GM15510 (cell line): ENCODE results near the gene SUGCT.

Source experiments
- POLR2A ChIP-seq: IDR thresholded peaks from 3 replicates; pipeline ENCODE4 v1.6.1; 2011; ENCODE audit warnings: borderline replicate concordance; ENCODE audit not compliant: insufficient read length; ENCODE audit errors: extremely low read depth

The SUGCT gene

GRCh38 chr7:40621592-40621998 lies 486.8 kb downstream of the SUGCT start:
- TF ChIP-seq POLR2A = no peak

DNA sequence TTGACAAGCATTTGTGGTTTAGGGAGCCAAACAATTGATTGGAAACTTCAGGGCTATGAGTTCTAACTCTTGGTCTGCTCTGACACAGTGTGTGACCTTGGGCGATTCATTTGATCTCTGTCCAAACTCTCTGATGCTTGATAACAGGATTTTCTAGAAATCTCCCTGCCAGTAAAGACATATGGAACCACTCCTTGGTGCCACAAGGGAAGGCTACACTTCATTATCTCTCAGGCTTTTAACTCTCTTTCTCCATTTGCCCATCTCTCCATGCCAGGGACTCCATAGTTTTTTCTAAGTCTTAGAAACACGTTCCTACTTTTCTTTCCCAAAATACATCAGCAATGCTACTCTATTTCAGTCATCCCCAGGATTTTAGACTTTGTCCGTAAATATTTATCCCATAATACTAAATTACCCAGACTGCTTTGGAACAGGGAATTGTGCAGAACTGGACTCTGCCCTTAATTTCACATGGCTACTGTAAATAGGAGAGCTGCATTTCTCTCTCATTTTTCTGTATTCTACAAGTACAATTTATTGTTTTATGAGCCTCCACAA lies 488.2 kb downstream of the SUGCT start:
- TF ChIP-seq POLR2A = no peak

DNA sequence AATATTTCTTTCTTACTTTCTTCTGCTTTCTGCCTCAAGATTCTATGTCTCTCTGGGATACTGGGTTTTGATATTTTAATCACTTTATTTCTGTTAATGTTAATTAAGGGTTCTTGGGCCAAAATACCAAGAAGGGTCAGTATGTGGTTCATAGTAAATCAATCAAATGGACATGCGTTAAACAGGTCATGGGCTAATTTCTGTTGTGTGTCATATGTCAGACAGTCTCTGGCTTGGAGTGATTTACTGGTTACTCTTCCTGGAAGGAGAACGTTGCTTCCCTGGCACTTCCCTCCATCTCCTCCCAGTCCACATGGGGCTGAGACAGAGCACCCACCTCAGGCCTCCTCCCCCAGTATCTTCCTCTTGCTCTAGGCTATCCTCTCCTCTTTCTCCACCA lies 489.1 kb downstream of the SUGCT start:
- no peak for TF ChIP-seq POLR2A

DNA sequence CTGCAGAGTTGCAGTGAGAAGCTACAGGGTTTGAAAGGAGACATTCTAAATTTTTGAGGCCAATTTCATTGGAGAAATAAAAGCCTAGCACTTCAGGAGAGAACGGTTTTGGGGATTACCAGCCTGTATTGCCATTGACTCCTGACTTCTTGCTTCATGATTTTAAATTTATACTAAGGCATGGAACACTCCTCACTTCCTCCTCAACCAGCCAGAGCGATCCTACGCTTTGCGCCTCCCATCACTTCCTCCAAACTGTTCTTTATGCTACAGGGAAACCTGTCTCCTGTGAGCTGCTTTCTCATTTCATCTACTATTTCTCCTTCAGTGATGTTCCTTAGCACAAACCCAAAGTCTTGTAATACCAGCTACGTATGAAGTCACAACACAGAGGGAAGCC lies 495.1 kb downstream of the SUGCT start:
- TF ChIP-seq POLR2A = no peak

GRCh38 chr7:40634118-40634517 lies 499.3 kb downstream of the SUGCT start:
- TF ChIP-seq POLR2A = no peak

- TF ChIP-seq POLR2A = no peak
Observed at GRCh38 chr7:40638545-40639320, 503.9 kb downstream of the SUGCT start.

GRCh38 chr7:40640566-40640965 lies 505.8 kb downstream of the SUGCT start:
- TF ChIP-seq POLR2A = no peak

- TF ChIP-seq POLR2A = no peak
Observed at GRCh38 chr7:40641701-40642100, 506.9 kb downstream of the SUGCT start.

- no peak for TF ChIP-seq POLR2A
Observed at GRCh38 chr7:40643664-40644063, 508.9 kb downstream of the SUGCT start.

GRCh38 chr7:40644454-40645188 lies 509.8 kb downstream of the SUGCT start:
- no peak for TF ChIP-seq POLR2A

DNA sequence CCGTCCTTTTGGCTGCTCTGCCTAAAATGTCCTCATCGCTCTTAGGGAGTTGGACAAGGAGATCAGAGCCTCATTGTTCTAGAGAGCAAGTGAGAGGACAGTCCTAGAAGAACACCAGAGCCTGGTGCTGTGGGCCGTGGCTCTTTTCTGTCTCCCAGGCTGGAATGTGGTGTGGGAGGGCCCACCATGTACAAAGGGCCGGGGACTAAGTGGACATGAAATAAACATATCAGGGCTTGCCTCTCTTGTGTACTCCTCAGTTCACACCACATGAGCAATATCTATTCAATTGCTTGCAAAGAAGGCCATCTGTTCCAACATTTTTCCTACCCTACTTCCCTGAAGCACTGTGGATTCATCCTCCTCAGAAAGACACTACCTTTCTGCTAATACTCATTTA lies 510.4 kb downstream of the SUGCT start:
- TF ChIP-seq POLR2A = no peak

- no peak for TF ChIP-seq POLR2A
Observed at GRCh38 chr7:40646717-40647116, 511.9 kb downstream of the SUGCT start.

DNA sequence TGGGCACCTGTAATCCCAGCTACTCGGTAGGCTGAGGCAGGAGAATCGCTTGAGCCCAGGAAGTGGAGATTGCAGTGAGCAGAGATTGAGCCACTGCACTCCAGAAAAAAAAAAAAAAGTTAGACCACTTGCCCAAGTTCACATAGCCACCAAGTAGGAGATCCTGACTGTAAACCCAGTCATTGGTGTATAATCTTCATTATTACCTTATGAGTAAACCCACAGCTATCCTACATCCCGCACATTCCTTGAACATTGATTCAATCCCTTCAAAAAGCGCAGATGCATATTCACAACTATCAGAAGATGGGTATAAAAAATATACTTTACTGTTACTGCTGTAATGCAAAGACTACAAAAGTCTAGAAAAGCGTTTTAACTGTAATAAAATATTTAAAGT lies 512.9 kb downstream of the SUGCT start:
- TF ChIP-seq POLR2A = no peak

DNA sequence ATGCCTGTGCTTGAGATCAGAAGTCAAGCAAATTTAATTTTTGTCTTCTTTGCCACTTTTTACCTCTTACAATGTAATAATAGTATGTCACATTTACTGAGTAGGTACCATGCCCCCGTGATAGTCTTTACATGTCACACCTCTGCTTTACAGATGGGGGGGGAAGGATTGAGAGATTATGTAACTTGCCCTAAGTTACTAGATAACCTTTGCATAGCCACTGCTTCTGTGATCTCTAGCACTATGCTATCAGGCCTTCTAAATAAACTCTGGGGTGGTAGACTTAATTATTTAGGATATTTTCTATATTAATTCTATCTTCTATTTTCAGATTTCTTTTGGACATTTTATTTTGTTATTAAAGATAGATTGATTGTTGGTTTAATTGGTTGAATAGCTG lies 514.4 kb downstream of the SUGCT start:
- TF ChIP-seq POLR2A = no peak

DNA sequence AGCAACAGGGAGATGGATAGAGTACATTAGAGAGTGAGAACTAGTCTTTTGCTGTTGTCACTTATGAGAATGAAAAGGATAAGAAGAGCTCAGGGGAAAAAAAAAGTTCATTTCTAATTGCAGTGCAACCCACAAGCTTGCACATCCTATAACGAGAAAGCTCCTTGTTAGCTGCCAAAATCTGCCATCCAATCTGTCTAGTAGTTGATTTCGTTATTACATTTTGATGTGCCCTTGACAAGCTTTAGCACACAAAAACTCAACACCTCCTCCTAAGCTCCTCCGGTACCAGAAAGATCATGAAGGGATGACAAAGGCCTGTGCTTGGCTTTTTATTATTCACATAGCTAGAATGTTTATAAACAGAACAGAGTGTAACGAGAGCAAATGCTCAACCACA lies 519.4 kb downstream of the SUGCT start:
- TF ChIP-seq POLR2A = no peak

GRCh38 chr7:40655426-40655825 lies 520.6 kb downstream of the SUGCT start:
- TF ChIP-seq POLR2A = no peak
